Spinal cord (tissue), 10 donors: ENCODE data around the gene TSPAN32. TPM values are rescaled to one million over a fixed set of nuclear protein-coding genes. Genes with fewer than 3 reads are reported as not detected.

Source experiments
- DNase-seq, 6 donors: peaks; one replicate each; pipeline versions ENCODE4 v3.0.0 to v3.0.0-alpha.2; 2013 to 2015; ENCODE audit warnings: low spot score in 6 of 6, low read depth in 4 of 6
- H3K27ac ChIP-seq: one replicate; pipeline ENCODE4 v1.5.1; 2013; ENCODE audit warnings: low read depth, low read length, control low read depth
- H3K27me3 ChIP-seq: one replicate; pipeline ENCODE4 v1.6.1; 2013; ENCODE audit warnings: low read length; ENCODE audit not compliant: control insufficient read depth, insufficient read depth
- H3K36me3 ChIP-seq: one replicate; pipeline ENCODE4 v1.6.1; 2013; ENCODE audit warnings: low read length; ENCODE audit not compliant: control insufficient read depth, insufficient read depth
- H3K4me1 ChIP-seq: one replicate; pipeline ENCODE4 v1.6.1; 2013; ENCODE audit warnings: low read length; ENCODE audit not compliant: control insufficient read depth, insufficient read depth
- H3K4me3 ChIP-seq: one replicate; pipeline ENCODE4 v1.5.1; 2013; ENCODE audit warnings: low read depth, low read length, control low read depth
- H3K9me3 ChIP-seq: one replicate; pipeline ENCODE4 v1.6.1; 2013; ENCODE audit warnings: low read length; ENCODE audit not compliant: control insufficient read depth, insufficient read depth
- WGBS: methylation state at CpG from one replicate; pipeline ENCODE4 v1.1.5; 2013; ENCODE audit warnings: missing lambda C conversion rate; ENCODE audit not compliant: insufficient coverage; 5-methylcytosine and 5-hydroxymethylcytosine counted together
- polyA plus RNA-seq, 2 donors: library from polyadenylated mRNA; unstranded; fragments of 120-200 nt; gene quantifications; one replicate each; pipeline ENCODE4 v1.2.1, GENCODE V29; 2013; ENCODE audit not compliant: insufficient read length in 2 of 2
- total RNA-seq, 2 donors: library from RNA; depleted of rRNA in 1 of 2; stranded (reverse); fragments of 120-200 nt in 1 of 2; fragments of >200 nt in 1 of 2; gene quantifications; one replicate each; pipeline versions ENCODE4 v1.2.3 to v1.2.4, GENCODE V29; 2013 to 2014
- donor health status: healthy.

TSPAN32 gene
- total and polyA plus RNA-seq, 4 donors = 0.90 to 2.8 (median 2.1) TPM

GRCh38 chr11:2314525-2315394 is 12.9 kb downstream of the TSPAN32 start:
- Histone ChIP-seq H3K4me1 (peaks cover 54% of the 10 kb centered on the region), H3K27me3 (no peaks in the 10 kb centered on the region)
- WGBS = 31% methylated on average over 8 of the region's 16 CpGs

GRCh38 chr11:2315395-2316168 is 13.8 kb downstream of the TSPAN32 start:
- Histone ChIP-seq H3K27ac (peak overlapping the region; percentile 94), H3K9me3 (peaks cover 4% of the 10 kb centered on the region), H3K27me3 (no peaks in the 10 kb centered on the region), H3K36me3 (peaks cover 19% of the 10 kb centered on the region), H3K4me1 (peaks cover 54% of the 10 kb centered on the region), H3K4me3 (no peak overlapping the region)
- 59% methylated on average over 25 of the region's 25 CpGs for WGBS
- no peak for DNase-seq

More at GRCh38 chr11:2314525-2315394, 12.9 kb downstream of the TSPAN32 start:
- peak; percentile 57 to 97 (median 88) for DNase-seq
- Histone ChIP-seq H3K4me3 (no peak overlapping the region), H3K9me3 (peaks cover 4% of the 10 kb centered on the region), H3K27ac (peak overlapping the region; percentile 94), H3K36me3 (peaks cover 17% of the 10 kb centered on the region)

- Histone ChIP-seq H3K9me3 (peaks cover 4% of the 10 kb centered on the region), H3K27ac (no peak overlapping the region), H3K27me3 (no peaks in the 10 kb centered on the region), H3K4me1 (peaks cover 48% of the 10 kb centered on the region), H3K4me3 (no peak overlapping the region), H3K36me3 (peaks cover 20% of the 10 kb centered on the region)
- no peak for DNase-seq
- WGBS = 89% methylated on average over 17 of the region's 23 CpGs
Measured at GRCh38 chr11:2316169-2316962, 14.6 kb downstream of the TSPAN32 start.

- 85% methylated on average over 3 of the region's 3 CpGs for WGBS
- H3K4me1 ChIP-seq = peaks cover 42% of the 10 kb centered on the region
- peaks cover 4% of the 10 kb centered on the region for H3K9me3 ChIP-seq
- H3K36me3 ChIP-seq = peaks cover 20% of the 10 kb centered on the region
- no peak overlapping the region for H3K27ac ChIP-seq
- H3K4me3 ChIP-seq = no peak overlapping the region
- no peaks in the 10 kb centered on the region for H3K27me3 ChIP-seq
- no peak for DNase-seq
Measured at GRCh38 chr11:2316963-2317244, 15.1 kb downstream of the TSPAN32 start.

- no peak overlapping the region for H3K4me3 ChIP-seq
- H3K4me1 ChIP-seq = peaks cover 36% of the 10 kb centered on the region
- no peak overlapping the region for H3K27ac ChIP-seq
- H3K9me3 ChIP-seq = peaks cover 4% of the 10 kb centered on the region
- WGBS = 93% methylated on average over 15 of the region's 17 CpGs
- no peak for DNase-seq
- no peaks in the 10 kb centered on the region for H3K27me3 ChIP-seq
- peaks cover 17% of the 10 kb centered on the region for H3K36me3 ChIP-seq
Measured at GRCh38 chr11:2317354-2318050, 15.7 kb downstream of the TSPAN32 start.

GRCh38 chr11:2318123-2318522 is 16.3 kb downstream of the TSPAN32 start:
- Histone ChIP-seq H3K9me3 (peaks cover 4% of the 10 kb centered on the region), H3K27me3 (no peaks in the 10 kb centered on the region), H3K4me3 (no peak overlapping the region), H3K27ac (no peak overlapping the region), H3K36me3 (peaks cover 16% of the 10 kb centered on the region), H3K4me1 (peaks cover 30% of the 10 kb centered on the region)
- no peak for DNase-seq
- 94% methylated on average over 2 of the region's 4 CpGs for WGBS

GRCh38 chr11:2318707-2319106 is 16.9 kb downstream of the TSPAN32 start:
- Histone ChIP-seq H3K9me3 (peaks cover 4% of the 10 kb centered on the region), H3K4me1 (peaks cover 24% of the 10 kb centered on the region), H3K27me3 (no peaks in the 10 kb centered on the region), H3K36me3 (peaks cover 16% of the 10 kb centered on the region), H3K27ac (no peak overlapping the region), H3K4me3 (no peak overlapping the region)
- no peak for DNase-seq
- 95% methylated on average over 7 of the region's 7 CpGs for WGBS

- peaks cover 4% of the 10 kb centered on the region for H3K9me3 ChIP-seq
- no peak overlapping the region for H3K27ac ChIP-seq
- peaks cover 16% of the 10 kb centered on the region for H3K36me3 ChIP-seq
- no peak overlapping the region for H3K4me3 ChIP-seq
- WGBS = 91% methylated on average over 10 of the region's 10 CpGs
- peaks cover 12% of the 10 kb centered on the region for H3K4me1 ChIP-seq
- DNase-seq = no peak
- H3K27me3 ChIP-seq = no peaks in the 10 kb centered on the region
Measured at GRCh38 chr11:2319791-2320472, 18.1 kb downstream of the TSPAN32 start.
